Parathyroid adenoma (tissue), 2 donors: Measurements from ENCODE around the gene LGALS7.
"Not testable (repeated sequence)": the region's sequence is repeated elsewhere in the genome, so short reads cannot be mapped to it uniquely, and the experiment has no call there.

Experiments used
- H2AFZ ChIP-seq: fragments of 300-600 bp; sonication (generic); one replicate; pipeline ENCODE4 v1.7.0; 2017; ENCODE audit warnings: antibody characterized with exemption, mild to moderate bottlenecking
- H3K27ac ChIP-seq: fragments of 300-600 bp; sonication (generic); one replicate; pipeline ENCODE4 v1.7.0; 2017
- H3K27me3 ChIP-seq: fragments of 300-600 bp; sonication (generic); one replicate; pipeline ENCODE4 v1.7.0; 2017; ENCODE audit warnings: low read length; ENCODE audit not compliant: control insufficient read depth, insufficient read depth
- H3K36me3 ChIP-seq: fragments of 300-600 bp; sonication (generic); one replicate; pipeline ENCODE4 v1.7.0; 2017; ENCODE audit warnings: low read length; ENCODE audit not compliant: control insufficient read depth, insufficient read depth
- H3K4me1 ChIP-seq: fragments of 300-600 bp; sonication (generic); one replicate; pipeline ENCODE4 v1.7.0; 2017; ENCODE audit warnings: control low read depth
- H3K4me2 ChIP-seq: fragments of 300-600 bp; sonication (generic); one replicate; pipeline ENCODE4 v1.7.0; 2017; ENCODE audit warnings: low read length
- H3K4me3 ChIP-seq: fragments of 300-600 bp; sonication (generic); one replicate; pipeline ENCODE4 v1.7.0; 2017; ENCODE audit warnings: low read depth, low read length
- H3K79me2 ChIP-seq: fragments of 300-600 bp; sonication (generic); one replicate; pipeline ENCODE4 v1.7.0; 2017; ENCODE audit warnings: control low read depth
- H3K9ac ChIP-seq: fragments of 300-600 bp; sonication (generic); one replicate; pipeline ENCODE4 v1.7.0; 2017; ENCODE audit warnings: mild to moderate bottlenecking
- H3K9me3 ChIP-seq: fragments of 300-600 bp; sonication (generic); one replicate; pipeline ENCODE4 v1.7.0; 2017; ENCODE audit warnings: low read length; ENCODE audit not compliant: control insufficient read depth
- TF ChIP-seq, protein P1 (sequence below): fragments of 300-600 bp; sonication (generic); IDR thresholded peaks from one replicate; pipeline ENCODE4 v1.7.0; 2017; ENCODE audit warnings: antibody characterized with exemption, mild to moderate bottlenecking
- donor health status: primary hyperparathyroidism.

Gene LGALS7

DNA sequence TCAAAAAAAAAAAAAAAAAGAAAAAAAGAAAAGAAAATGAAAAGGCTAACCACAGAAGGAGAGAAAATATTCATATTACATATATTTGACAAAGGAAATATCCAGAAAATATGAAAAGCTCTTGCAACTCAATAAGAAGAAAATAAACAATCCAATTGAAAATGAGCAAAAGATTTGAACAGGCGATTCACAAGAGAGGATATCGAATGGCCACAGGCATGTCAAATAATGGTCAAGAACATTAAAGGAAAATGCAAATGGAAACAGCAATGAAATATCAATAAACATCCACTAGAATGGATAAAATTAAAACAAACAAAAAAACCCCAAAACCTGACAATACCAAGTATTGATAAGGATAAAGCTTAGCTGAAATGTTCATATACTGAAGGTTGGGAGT, 8.1 kb downstream of the LGALS7 start:
- H3K9ac ChIP-seq, result no peak overlapping the region
- no peaks in the 10 kb centered on the region for H3K4me1 ChIP-seq
- no peak overlapping the region for H3K27ac ChIP-seq
- no peaks in the 10 kb centered on the region for H3K27me3 ChIP-seq
- H3K79me2 ChIP-seq, result no peaks in the 10 kb centered on the region
- no peaks in the 10 kb centered on the region for H3K36me3 ChIP-seq
- no peaks in the 10 kb centered on the region for H3K9me3 ChIP-seq
- TF ChIP-seq, protein P1, sequence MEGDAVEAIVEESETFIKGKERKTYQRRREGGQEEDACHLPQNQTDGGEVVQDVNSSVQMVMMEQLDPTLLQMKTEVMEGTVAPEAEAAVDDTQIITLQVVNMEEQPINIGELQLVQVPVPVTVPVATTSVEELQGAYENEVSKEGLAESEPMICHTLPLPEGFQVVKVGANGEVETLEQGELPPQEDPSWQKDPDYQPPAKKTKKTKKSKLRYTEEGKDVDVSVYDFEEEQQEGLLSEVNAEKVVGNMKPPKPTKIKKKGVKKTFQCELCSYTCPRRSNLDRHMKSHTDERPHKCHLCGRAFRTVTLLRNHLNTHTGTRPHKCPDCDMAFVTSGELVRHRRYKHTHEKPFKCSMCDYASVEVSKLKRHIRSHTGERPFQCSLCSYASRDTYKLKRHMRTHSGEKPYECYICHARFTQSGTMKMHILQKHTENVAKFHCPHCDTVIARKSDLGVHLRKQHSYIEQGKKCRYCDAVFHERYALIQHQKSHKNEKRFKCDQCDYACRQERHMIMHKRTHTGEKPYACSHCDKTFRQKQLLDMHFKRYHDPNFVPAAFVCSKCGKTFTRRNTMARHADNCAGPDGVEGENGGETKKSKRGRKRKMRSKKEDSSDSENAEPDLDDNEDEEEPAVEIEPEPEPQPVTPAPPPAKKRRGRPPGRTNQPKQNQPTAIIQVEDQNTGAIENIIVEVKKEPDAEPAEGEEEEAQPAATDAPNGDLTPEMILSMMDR, result no peak
- no peak overlapping the region for H3K4me3 ChIP-seq
- H2AFZ ChIP-seq, result no peak overlapping the region
- no peak overlapping the region for H3K4me2 ChIP-seq

DNA sequence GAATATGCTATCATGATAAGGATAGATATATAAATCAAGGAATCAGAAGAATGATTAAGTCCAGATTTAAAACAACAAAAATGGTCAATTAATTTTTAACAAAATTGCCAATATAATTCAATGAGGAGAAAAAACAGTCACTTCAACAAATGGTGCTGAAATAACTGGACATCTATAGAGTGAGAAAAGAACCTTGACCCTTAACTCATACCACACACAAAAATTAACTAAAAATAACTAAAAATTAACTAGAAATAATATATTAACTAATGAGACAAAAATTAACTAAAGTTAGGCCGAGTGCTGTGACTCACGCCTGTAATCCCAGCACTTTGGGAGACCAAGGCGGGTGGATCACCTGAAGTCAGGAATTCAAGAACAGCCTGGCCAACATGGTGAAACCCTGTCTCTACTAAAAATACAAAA, 9.5 kb downstream of the LGALS7 start:
- Histone ChIP-seq H3K9me3 (no peaks in the 10 kb centered on the region), H3K4me2 (no peak overlapping the region), H3K9ac (no peak overlapping the region), H3K27ac (no peak overlapping the region), H3K4me1 (no peaks in the 10 kb centered on the region), H2AFZ (no peak overlapping the region), H3K79me2 (no peaks in the 10 kb centered on the region), H3K36me3 (no peaks in the 10 kb centered on the region), H3K4me3 (no peak overlapping the region), H3K27me3 (no peaks in the 10 kb centered on the region)
- TF ChIP-seq, protein P1, result no peak

DNA sequence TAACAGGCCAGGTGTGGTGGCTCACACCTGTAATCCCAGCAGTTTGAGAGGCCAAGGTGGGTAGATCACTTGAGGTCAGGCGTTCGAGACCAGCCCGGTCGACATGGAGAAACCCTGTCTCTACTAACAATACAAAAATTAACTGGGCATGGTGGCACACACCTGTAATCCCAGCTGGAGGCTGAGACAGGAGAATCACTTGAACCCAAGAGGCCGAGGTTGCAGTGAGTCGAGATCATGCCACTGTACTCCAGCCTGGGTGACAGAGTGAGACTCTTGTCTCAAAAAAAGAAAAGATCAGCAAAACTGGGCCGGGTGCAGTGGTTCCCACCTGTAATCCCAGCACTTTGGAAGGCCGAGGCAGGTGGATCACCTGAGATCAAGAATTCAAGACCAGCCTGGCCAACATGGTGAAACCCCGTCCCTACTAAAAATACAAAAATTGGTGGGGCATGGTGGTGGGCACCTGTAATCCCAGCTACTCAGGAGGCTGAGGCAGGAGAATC, 11.4 kb downstream of the LGALS7 start:
- H2AFZ ChIP-seq, H3K36me3 ChIP-seq, H3K9ac ChIP-seq, H3K4me3 ChIP-seq, H3K27ac ChIP-seq, H3K4me2 ChIP-seq, H3K4me1 ChIP-seq, H3K27me3 ChIP-seq, H3K9me3 ChIP-seq, H3K79me2 ChIP-seq: not testable (repeated sequence)

DNA sequence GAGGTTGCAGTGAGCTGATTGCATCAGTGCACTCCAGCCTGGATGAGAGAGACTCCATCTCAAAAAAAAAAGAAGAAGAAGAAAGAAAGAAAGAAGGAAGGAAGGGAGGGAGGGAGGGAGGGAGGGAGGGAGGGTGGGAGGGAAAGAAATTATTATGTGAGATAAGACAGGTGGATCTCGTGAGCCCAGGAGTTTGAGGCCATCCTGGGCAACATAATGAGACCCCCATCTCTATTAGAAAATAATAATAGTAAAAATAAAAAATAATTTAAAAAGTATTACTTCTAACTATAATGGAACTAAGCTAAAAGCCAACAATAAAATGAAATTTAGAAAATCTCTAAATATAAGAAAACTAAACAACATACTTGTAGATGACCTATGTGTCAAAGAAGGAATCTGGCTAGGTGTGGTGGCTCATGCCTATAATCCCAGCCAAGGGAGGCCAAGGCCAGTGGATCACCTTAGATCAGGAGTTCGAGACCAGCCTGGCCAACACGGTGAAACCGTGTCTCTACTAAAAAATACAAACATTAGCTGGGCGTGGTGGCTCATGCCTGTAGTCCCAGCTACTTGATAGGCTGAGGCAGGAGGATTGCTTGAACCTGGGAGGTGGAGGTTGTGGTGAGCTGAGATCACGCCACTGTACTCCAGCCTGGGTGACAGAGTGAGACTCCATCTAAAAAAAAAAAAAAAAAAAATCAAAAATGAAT, 12.4 kb downstream of the LGALS7 start:
- H3K4me3 ChIP-seq, H3K9ac ChIP-seq, H3K9me3 ChIP-seq, H3K79me2 ChIP-seq, H3K4me1 ChIP-seq, H2AFZ ChIP-seq, H3K4me2 ChIP-seq, H3K36me3 ChIP-seq, H3K27ac ChIP-seq, H3K27me3 ChIP-seq: not testable (repeated sequence)

DNA sequence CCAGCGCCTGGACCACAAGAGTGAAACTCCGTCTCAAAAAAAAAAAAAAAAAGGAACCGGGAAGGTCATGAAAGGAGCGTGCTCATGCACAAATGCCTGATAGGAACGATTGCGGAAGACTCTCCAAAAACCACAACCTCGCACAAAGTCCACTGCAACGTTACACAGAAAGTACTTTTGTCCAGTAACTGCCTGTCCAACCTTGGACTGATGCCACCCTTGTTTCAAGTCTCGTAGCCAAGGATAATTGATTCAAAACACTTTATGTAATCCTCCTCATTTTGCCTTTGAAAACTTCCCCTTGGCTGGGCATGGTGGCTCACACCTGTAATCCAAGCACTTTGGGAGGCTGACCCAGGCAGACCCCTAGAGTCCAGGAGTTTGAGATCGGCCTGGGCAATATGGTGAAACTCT, 13.7 kb downstream of the LGALS7 start:
- Histone ChIP-seq H3K4me1 (no peaks in the 10 kb centered on the region), H3K36me3 (no peaks in the 10 kb centered on the region), H3K27me3 (no peaks in the 10 kb centered on the region), H2AFZ (no peak overlapping the region), H3K9ac (no peak overlapping the region), H3K4me2 (no peak overlapping the region), H3K27ac (no peak overlapping the region), H3K4me3 (no peak overlapping the region), H3K9me3 (no peaks in the 10 kb centered on the region), H3K79me2 (no peaks in the 10 kb centered on the region)
- TF ChIP-seq, protein P1, result no peak

DNA sequence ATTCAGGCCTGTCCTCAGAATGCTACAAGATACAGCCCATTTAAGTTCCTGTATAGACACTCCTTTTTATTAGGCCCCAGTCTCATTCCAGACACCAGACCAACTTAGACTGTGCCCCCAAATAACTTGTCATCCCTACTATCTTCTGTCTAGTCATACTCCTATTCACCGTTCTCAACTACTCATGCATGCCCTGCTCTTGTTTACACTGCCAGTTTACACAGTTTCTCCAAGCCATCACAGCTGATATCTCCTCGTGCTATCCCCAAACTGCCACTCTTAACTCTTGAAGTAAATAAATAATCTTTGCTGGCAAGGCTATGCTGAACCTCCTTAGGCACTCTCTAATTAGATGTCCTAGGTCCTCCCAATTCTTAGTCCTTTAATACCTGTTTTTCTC, 19.1 kb downstream of the LGALS7 start:
- H3K27ac ChIP-seq, H3K27me3 ChIP-seq, H3K4me1 ChIP-seq, H3K4me2 ChIP-seq, H2AFZ ChIP-seq, H3K9ac ChIP-seq, H3K9me3 ChIP-seq, H3K79me2 ChIP-seq, H3K4me3 ChIP-seq, H3K36me3 ChIP-seq: not testable (repeated sequence)

DNA sequence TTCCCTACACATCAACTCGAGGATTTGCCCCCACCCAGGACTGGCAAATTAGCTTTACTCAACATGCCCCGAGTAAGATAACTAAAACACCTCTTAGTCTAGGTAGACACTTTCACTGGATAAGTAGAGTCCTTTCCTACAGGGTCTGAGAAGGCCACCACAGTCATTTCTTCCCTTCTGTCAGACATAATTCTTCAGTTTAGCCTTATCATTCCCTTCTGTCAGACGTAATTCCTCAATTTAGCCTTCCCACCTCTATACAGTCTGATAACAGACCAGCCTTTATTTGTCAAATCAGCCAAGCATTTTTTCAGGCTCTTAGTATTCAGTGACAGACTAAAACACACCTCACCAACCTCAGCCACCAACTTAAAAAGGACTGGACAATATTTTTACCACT, 19.5 kb downstream of the LGALS7 start:
- H3K4me3 ChIP-seq, result not testable (repeated sequence)

More for the DNA sequence above, 19.5 kb downstream of the LGALS7 start:
- not testable (repeated sequence) for H3K4me2 ChIP-seq, H3K4me1 ChIP-seq, H3K9me3 ChIP-seq, H3K27ac ChIP-seq, H3K36me3 ChIP-seq, H3K9ac ChIP-seq, H3K79me2 ChIP-seq, H3K27me3 ChIP-seq, H2AFZ ChIP-seq
